ENCODE measurements around the gene ARMCX4. TPM values are rescaled to one million over a fixed set of nuclear protein-coding genes. Genes with fewer than 3 reads are reported as not detected.
A peak's percentile ranks its signal among the peaks of the same experiment; 100 is the strongest.

ARMCX4 gene
- polyA plus RNA-seq (ENCODE audit: low read depth in 6 of 6), result 1 to 10 TPM in 3 of 6 donors, under 1 TPM in 3; 0.27 to 3.5 (median 1.7) TPM

DNA sequence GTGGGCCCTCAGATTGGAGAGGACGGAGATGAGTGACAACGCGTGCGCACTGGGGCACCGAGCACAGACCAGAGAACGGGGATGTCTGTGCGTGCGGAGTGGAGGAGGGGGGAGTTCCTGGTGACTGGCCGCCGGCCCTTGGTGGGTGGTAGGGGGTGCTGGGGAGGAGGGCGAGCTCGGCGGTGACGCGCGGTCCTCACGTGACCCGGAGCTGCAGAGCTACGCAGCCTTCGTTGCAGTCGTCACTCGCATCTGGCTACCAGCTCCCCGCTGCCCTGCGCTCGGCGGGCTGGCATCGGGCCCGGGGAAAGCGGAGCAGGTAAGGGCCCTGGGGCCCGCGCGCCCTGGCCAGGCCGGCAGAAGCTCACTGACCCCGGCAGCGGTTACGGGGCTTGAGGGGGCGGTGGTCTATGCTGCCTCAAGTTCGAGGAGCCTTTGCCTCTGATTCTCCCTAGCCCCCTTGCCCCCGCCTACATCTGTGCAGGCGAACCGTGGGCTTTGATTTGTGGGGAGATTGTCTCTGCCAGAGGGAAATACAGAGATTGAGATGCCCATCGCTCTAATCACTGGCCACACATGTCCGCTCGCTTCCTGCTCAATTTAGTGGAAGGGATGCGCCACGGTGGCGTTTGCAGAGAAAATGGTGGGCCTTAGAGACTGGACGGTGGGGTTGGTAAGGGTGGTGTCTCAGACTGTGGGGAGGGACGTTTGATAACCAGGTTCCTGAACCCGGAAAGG, at the start of gene ARMCX4:
Gene ARMCX4 (plus strand): TSS at position 245 of the 738 bp plus-strand sequence. CDS start 3,134 bp downstream, outside the sequence.
- peaks cover 7 to 9% (median 9%) of the 10 kb centered on the region in 3 donors for H3K4me1 Mint-ChIP-seq
- DNase-seq (peak; percentile 19), ATAC-seq (ENCODE audit: low read depth in 2 of 2) (peak; percentile 78 to 83)
- peaks cover 0 to 8% of the 10 kb centered on the region in 2 donors for H3K36me3 Mint-ChIP-seq
- peaks cover 0 to 9% (median 0%) of the 10 kb centered on the region in 3 donors for H3K27me3 Mint-ChIP-seq
- peak within 1 kb of the TSS in 5 of 6 donors; percentile 28 to 97 (median 80) for H3K27ac Mint-ChIP-seq
- peaks cover 0 to 3% (median 0%) of the 10 kb centered on the region in 7 donors for H3K9me3 Mint-ChIP-seq
- peak within 1 kb of the TSS; percentile 78 to 88 (median 84) for H3K4me3 Mint-ChIP-seq

DNA sequence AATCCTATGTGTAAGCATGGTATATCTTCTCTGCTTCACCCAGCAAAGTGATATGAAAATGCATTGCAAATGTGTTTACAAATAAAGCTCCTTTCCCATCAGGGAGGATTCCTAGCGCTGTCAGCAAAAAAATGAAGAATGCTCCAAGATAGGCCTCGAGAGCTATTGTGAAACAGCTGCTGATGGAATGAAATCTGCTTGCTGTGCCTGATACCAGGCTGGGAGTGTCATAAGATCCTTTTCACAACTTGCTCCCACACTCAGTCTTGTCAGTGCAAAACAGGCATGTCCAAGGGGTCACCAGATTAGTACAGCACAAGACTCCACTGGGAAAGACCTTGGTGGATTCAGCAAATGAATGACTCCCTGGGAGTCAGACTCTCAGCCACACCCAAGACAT, 43.2 kb upstream of the ARMCX4 start:
- Mint-ChIP-seq H3K4me3 (no peak overlapping the region), H3K27ac (no peak overlapping the region), H3K27me3 (no peaks in the 10 kb centered on the region), H3K4me1 (peaks cover 0 to 5% (median 0%) of the 10 kb centered on the region in 3 donors), H3K36me3 (peaks cover 3 to 16% of the 10 kb centered on the region in 2 donors), H3K9me3 (no peaks in the 10 kb centered on the region)
- DNase-seq (no peak), ATAC-seq (ENCODE audit: low read depth in 2 of 2) (no peak)

DNA sequence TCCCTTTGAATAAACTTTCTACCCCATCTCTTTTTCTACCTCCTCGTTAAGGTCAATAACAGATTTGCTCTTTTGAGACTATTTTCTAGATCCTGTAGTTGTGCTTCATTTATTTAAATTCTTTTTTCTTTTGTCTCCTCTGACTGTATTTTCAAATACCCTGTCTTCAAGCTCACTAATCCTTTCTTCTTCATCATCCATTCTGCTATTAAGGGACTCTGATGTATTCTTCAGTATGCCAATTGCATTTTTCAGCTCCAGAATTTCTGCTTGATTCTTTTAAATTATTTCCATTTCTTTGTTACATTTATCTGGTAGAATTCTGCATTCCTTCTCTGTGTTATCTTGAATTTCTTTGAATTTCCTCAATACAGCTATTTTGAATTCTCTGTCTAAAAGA, 36.0 kb upstream of the ARMCX4 start:
- no peak for ATAC-seq (ENCODE audit: low read depth in 2 of 2)
- H3K27me3 Mint-ChIP-seq, result no peaks in the 10 kb centered on the region
- no peak overlapping the region for H3K4me3 Mint-ChIP-seq
- H3K9me3 Mint-ChIP-seq, result peaks cover 0 to 9% (median 5%) of the 10 kb centered on the region in 7 donors
- peaks cover 14 to 19% of the 10 kb centered on the region in 2 donors for H3K36me3 Mint-ChIP-seq
- DNase-seq, result no peak
- H3K4me1 Mint-ChIP-seq, result peaks cover 0 to 5% (median 0%) of the 10 kb centered on the region in 3 donors
- no peak overlapping the region for H3K27ac Mint-ChIP-seq

DNA sequence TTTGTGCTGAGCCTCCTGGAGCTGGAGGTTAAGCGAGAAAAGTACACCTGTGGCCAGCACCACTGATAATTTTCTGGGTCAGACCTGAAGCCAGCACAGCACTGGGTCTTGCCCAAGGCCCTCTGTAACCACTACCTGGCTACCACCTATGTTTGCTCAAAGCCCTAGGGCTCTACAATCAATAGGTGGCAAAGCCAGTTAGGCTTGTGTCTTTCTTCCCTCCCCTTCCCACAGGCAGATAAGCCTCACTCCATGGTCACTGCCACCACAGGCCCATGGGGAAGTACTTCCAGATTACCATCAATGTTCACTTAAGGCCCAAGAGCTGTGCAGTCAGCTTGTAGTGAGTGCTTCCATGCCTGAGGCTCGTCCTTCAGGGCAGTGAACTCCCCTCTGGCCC, 35.2 kb upstream of the ARMCX4 start:
- no peak overlapping the region for H3K27ac Mint-ChIP-seq
- peaks cover 0 to 9% (median 5%) of the 10 kb centered on the region in 7 donors for H3K9me3 Mint-ChIP-seq
- no peak for ATAC-seq (ENCODE audit: low read depth in 2 of 2)
- peaks cover 14% of the 10 kb centered on the region in 2 donors for H3K36me3 Mint-ChIP-seq
- peaks cover 0 to 5% (median 0%) of the 10 kb centered on the region in 3 donors for H3K4me1 Mint-ChIP-seq
- H3K4me3 Mint-ChIP-seq, result no peak overlapping the region
- DNase-seq, result no peak
- H3K27me3 Mint-ChIP-seq, result no peaks in the 10 kb centered on the region

DNA sequence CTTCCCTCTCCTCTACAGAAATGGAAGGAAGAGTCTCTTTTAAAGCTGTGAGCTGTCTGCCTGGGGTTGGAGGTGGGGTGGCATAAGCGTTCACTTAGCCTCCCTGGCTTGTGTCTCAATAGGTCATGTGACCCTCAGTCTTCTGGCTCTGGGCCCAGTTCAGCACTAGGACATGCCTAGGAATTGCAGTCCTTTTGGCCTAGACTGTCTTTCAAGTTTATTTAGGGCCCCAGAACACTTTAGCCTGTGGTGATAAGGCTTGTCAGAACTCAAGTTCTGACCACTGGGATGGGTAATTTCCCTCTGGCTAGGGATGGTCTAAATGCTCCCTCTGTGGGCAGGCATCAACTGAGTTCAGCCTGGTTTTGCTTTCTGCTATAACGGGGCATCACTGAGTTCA, 34.3 kb upstream of the ARMCX4 start:
- no peak overlapping the region for H3K27ac Mint-ChIP-seq

DNA sequence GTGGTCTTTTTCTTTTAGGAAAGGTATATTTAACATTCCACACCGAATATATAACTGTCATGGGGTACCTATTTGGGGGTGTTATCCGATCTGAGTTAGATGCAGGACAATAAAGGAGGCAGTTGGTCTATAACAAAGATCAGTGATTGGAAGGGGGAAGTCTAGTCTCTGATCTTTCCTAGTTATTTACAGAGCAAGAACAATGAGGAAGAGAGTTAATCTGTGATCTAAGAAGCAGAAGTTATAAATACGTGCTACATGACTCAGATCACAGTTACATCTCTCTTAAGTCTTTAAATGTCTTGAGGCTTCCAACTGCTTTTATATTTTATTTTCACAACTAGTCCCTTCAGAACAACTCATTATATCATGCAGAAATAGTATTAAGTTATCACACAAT, 33.2 kb upstream of the ARMCX4 start:
- Mint-ChIP-seq H3K27me3 (no peaks in the 10 kb centered on the region), H3K27ac (no peak overlapping the region), H3K9me3 (peaks cover 0 to 10% (median 5%) of the 10 kb centered on the region in 7 donors), H3K36me3 (peaks cover 11 to 14% of the 10 kb centered on the region in 2 donors), H3K4me3 (no peak overlapping the region), H3K4me1 (no peaks in the 10 kb centered on the region)
- ATAC-seq (ENCODE audit: low read depth in 2 of 2) (no peak), DNase-seq (no peak)

More for the DNA sequence above, 34.3 kb upstream of the ARMCX4 start:
- Mint-ChIP-seq H3K4me1 (peaks cover 0 to 3% (median 0%) of the 10 kb centered on the region in 3 donors), H3K9me3 (peaks cover 0 to 9% (median 5%) of the 10 kb centered on the region in 7 donors), H3K4me3 (no peak overlapping the region), H3K27me3 (no peaks in the 10 kb centered on the region), H3K36me3 (peaks cover 14% of the 10 kb centered on the region in 2 donors)
- ATAC-seq (ENCODE audit: low read depth in 2 of 2) (no peak), DNase-seq (no peak)

DNA sequence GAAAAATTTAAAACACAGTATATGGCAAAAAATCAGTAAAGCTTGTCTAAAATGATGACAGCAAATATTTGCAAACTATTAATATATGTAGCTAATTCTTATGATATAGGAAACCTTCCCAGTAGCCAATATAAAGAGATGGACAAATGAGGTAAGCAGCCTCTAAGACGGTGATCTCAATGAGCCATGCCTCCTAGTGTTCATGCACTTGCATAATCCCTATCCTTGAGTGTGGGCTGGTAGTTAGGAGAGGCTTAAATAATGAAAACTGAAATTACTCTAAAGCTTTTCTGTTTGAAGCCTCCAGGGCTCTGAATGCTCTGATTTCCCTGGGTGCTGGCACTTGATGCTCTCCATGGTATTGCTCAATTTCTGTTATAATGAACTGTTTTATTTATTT, 24.6 kb upstream of the ARMCX4 start:
- Mint-ChIP-seq H3K4me3 (no peak overlapping the region), H3K4me1 (no peaks in the 10 kb centered on the region), H3K36me3 (no peaks in the 10 kb centered on the region), H3K27ac (no peak overlapping the region), H3K27me3 (no peaks in the 10 kb centered on the region), H3K9me3 (peaks cover 0 to 2% (median 0%) of the 10 kb centered on the region in 7 donors)
- ATAC-seq (ENCODE audit: low read depth in 2 of 2) (no peak), DNase-seq (no peak)

DNA sequence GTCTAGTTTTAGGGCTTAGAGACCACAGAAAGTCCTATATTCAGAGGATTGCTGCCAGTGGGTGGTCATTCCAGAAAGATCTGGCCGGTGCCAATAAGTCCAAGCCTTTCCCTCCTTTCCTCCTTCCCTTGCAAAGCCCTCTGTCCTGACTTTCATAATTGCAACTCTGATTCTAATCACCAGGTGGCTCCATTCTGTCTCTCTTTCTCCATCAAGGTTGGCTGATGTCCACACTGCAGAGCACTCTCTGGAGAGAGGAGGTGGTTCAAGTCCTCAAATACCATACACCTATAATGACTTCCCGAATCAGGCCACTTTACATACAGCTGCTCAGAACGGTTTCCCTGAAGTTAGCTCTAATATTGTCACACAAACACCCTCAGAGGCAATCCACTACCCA, 22.4 kb upstream of the ARMCX4 start:
- Mint-ChIP-seq H3K36me3 (no peaks in the 10 kb centered on the region), H3K27me3 (no peaks in the 10 kb centered on the region), H3K9me3 (no peaks in the 10 kb centered on the region), H3K27ac (no peak overlapping the region), H3K4me1 (no peaks in the 10 kb centered on the region), H3K4me3 (no peak overlapping the region)
- no peak for ATAC-seq (ENCODE audit: low read depth in 2 of 2)
- no peak for DNase-seq

DNA sequence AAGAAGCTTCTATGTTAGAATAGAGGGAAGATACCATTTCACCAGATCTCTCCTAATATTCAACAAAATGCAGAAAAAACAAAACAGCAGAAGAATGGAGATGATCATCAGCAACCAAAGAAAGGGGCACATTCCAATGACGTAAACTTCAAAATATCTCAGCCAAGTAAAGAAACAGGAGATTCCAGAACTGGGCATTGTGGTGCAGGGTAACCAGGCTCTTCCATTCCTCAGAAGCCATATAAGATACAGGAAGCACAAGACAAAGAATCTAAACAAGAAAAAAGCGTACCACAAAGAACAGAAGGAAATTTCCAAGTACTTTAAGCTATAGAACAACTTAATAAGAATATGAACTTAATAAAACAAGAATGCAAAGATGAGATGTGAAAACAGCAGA, 6.9 kb upstream of the ARMCX4 start:
- Mint-ChIP-seq H3K4me3 (no peak overlapping the region), H3K9me3 (no peaks in the 10 kb centered on the region), H3K27ac (no peak overlapping the region), H3K4me1 (no peaks in the 10 kb centered on the region), H3K36me3 (no peaks in the 10 kb centered on the region), H3K27me3 (no peaks in the 10 kb centered on the region)
- ATAC-seq (ENCODE audit: low read depth in 2 of 2) (no peak), DNase-seq (no peak)

DNA sequence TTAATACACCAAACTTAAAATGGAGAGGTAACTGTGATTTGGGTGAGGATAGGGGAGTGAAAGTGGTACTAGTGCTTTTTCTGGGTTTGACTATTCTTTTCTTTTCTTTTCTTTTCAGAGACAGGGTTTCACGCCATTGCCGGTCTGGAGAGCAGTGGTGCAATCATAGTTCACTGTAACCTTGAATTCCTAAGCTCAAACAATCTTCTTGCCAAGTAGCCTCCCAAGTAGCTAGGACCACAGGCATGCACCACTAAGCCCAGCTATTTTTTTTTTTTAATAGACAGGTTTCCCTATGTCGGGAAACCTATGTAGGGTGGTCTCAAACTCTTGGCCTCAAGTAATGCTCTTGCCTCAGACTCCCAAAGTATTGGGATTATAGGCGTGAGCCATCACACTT, 3.0 kb upstream of the ARMCX4 start:
- Mint-ChIP-seq H3K9me3 (peaks cover 0 to 3% (median 0%) of the 10 kb centered on the region in 7 donors), H3K4me1 (peaks cover 7 to 9% (median 9%) of the 10 kb centered on the region in 3 donors), H3K27ac (no peak overlapping the region), H3K27me3 (peaks cover 0 to 9% (median 0%) of the 10 kb centered on the region in 3 donors), H3K36me3 (no peaks in the 10 kb centered on the region), H3K4me3 (no peak overlapping the region)
- ATAC-seq (ENCODE audit: low read depth in 2 of 2) (no peak), DNase-seq (no peak)

DNA sequence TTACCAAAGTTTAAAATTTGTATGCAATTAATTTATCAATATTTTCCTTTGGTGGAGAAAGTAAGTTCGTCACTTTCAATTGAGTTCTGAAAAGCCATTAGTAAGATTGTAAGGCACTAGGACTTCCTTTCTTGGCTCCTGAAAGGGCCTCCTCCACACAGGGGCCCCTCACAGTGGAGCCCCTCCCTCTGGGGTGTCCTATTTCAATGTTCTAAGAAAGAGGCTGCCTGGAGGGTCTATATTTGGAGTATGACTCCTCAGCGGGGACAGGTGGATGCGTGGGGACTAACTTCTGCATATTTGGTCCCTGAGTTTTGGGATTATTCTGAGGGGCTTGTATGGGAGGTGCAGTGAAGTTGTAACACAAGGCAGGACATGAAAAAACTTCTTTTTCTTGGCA, 1.6 kb upstream of the ARMCX4 start:
- Mint-ChIP-seq H3K9me3 (peaks cover 0 to 3% (median 0%) of the 10 kb centered on the region in 7 donors), H3K27ac (no peak overlapping the region), H3K4me1 (peaks cover 7 to 9% (median 9%) of the 10 kb centered on the region in 3 donors), H3K36me3 (peaks cover 0 to 8% of the 10 kb centered on the region in 2 donors), H3K27me3 (peaks cover 0 to 9% (median 0%) of the 10 kb centered on the region in 3 donors), H3K4me3 (no peak overlapping the region)
- DNase-seq, result no peak
- no peak for ATAC-seq (ENCODE audit: low read depth in 2 of 2)

DNA sequence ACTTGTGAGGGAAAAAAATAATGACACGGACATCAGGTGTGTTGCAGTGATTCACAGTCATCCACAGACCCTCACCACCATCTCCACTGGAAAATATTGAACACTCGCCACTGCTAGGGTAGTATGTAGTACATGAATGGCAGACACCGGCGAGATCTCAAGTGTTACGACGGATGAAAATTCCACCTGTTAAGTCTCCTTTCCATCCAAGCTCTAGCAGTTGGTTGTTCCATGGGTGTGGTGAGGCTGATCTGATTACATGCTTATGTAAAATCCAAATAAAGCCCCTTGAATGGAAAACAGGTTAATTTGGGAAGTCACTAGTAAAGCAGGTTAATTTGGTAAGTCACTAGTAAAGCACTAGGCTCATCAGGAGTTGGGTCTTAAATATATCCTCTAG, 1.1 kb upstream of the ARMCX4 start:
- no peak overlapping the region for H3K27ac Mint-ChIP-seq

DNA sequence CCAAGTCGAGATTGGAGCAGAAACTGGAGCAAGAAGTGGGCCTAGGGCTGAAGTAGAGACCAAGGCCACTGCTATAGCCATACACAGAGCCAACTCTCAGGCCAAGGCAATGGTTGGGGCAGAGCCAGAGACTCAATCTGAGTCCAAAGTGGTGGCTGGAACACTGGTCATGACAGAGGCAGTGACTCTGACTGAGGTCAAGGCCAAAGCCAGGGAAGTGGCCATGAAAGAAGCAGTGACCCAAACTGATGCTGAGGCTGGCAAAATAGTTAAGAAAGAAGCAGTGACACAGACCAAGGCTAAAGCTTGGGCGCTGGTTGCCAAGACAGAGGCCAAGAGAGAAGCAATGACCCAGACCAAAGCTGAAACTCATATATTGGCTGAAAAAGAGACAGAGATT, 3.5 kb downstream of the ARMCX4 start:
- H3K27me3 Mint-ChIP-seq, result peaks cover 0 to 9% (median 0%) of the 10 kb centered on the region in 3 donors

More for the DNA sequence above, 1.1 kb upstream of the ARMCX4 start:
- ATAC-seq (ENCODE audit: low read depth in 2 of 2) (no peak), DNase-seq (no peak)
- Mint-ChIP-seq H3K36me3 (peaks cover 0 to 8% of the 10 kb centered on the region in 2 donors), H3K9me3 (peaks cover 0 to 3% (median 0%) of the 10 kb centered on the region in 7 donors), H3K27me3 (peaks cover 0 to 9% (median 0%) of the 10 kb centered on the region in 3 donors), H3K4me1 (peaks cover 7 to 9% (median 9%) of the 10 kb centered on the region in 3 donors), H3K4me3 (no peak overlapping the region)

DNA sequence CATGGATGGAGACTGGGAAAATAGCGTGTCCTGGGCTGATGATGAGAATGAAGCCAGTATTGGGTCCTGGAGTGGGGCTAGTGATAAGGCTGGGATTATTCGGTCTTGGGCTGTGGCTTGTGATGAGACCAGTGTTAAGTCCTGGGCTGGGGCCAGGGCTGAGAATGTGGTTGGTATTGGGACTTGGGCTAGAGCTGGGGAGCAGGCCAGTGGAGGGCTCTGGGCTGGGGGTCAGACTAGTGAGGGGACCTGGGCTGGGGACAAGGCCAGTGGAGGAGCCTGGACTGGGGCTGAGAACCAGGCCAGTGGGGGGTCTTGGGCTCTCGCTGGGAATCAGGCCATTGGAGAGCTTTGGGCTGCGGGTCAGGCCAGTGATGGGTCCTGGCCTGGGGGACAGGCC, 6.7 kb downstream of the ARMCX4 start:
- Mint-ChIP-seq H3K36me3 (peaks cover 0 to 8% of the 10 kb centered on the region in 2 donors), H3K9me3 (peaks cover 0 to 1% (median 0%) of the 10 kb centered on the region in 7 donors), H3K27ac (no peak overlapping the region), H3K4me3 (no peak overlapping the region), H3K4me1 (no peaks in the 10 kb centered on the region), H3K27me3 (no peaks in the 10 kb centered on the region)
- ATAC-seq (ENCODE audit: low read depth in 2 of 2) (no peak), DNase-seq (no peak)

More for the DNA sequence above, 3.5 kb downstream of the ARMCX4 start:
- peaks cover 0 to 8% of the 10 kb centered on the region in 2 donors for H3K36me3 Mint-ChIP-seq
- ATAC-seq (ENCODE audit: low read depth in 2 of 2) (no peak), DNase-seq (no peak)
- H3K27ac Mint-ChIP-seq, result peak overlapping the region in 1 of 6 donors; percentile 51
- no peak overlapping the region for H3K4me3 Mint-ChIP-seq
- peaks cover 0 to 3% (median 0%) of the 10 kb centered on the region in 7 donors for H3K9me3 Mint-ChIP-seq
- peaks cover 7 to 9% (median 9%) of the 10 kb centered on the region in 3 donors for H3K4me1 Mint-ChIP-seq

Measured in naive B cell (primary cell).